GM12891 (cell line): ENCODE measurements around the gene RAD23A.
"Not testable (repeated sequence)": the region's sequence is repeated elsewhere in the genome, so short reads cannot be mapped to it uniquely, and the experiment has no call there.

Experiments used
- DNase-seq: peaks from one replicate; pipeline ENCODE4 v3.0.0; 2011; ENCODE audit warnings: low spot score; ENCODE audit not compliant: insufficient read length
- FAIRE-seq: peaks from 2 replicates; lab custom pipeline; 2011; peaks lifted over from hg19 to GRCh38; lab: Jason Lieb, UNC
- PAX5 ChIP-seq: IDR thresholded peaks from 2 replicates; pipeline ENCODE4 v1.6.1; 2011; ENCODE audit warnings: low read length, moderate library complexity, mild to moderate bottlenecking; ENCODE audit not compliant: insufficient read depth, severe bottlenecking
- POLR2A ChIP-seq: IDR thresholded peaks from 2 replicates; pipeline ENCODE4 v1.6.1; 2011; ENCODE audit warnings: low read depth, low read length, control low read depth
- POLR2AphosphoS5 ChIP-seq: IDR thresholded peaks from 2 replicates; pipeline ENCODE4 v1.6.1; 2011; ENCODE audit warnings: low read depth, low read length, control low read depth
- POU2F2 ChIP-seq: IDR thresholded peaks from 2 replicates; pipeline ENCODE4 v1.6.1; 2011; ENCODE audit warnings: low read depth, mild to moderate bottlenecking, control low read depth, low read length, moderate library complexity
- SPI1 ChIP-seq: IDR thresholded peaks from 2 replicates; pipeline ENCODE4 v1.6.1; 2011; ENCODE audit warnings: low read depth, low read length, control low read depth
- TAF1 ChIP-seq: IDR thresholded peaks from 2 replicates; pipeline ENCODE4 v1.6.1; 2011; ENCODE audit warnings: low read depth, low read length, control low read depth

Gene RAD23A

GRCh38 chr19:12970070-12970820, 24.6 kb downstream of the RAD23A start:
- TF ChIP-seq POU2F2 (no peak), SPI1 (no peak), POLR2AphosphoS5 (no peak), TAF1 (no peak), POLR2A (no peak), PAX5 (no peak)
- DNase-seq (no peak), FAIRE-seq (no peak)

- DNase-seq = no peak
- FAIRE-seq = no peak
- TF ChIP-seq POLR2A = no peak
- TF ChIP-seq POLR2AphosphoS5 = no peak
- no peak for TF ChIP-seq PAX5
- TF ChIP-seq SPI1 = no peak
- no peak for TF ChIP-seq TAF1
- no peak for TF ChIP-seq POU2F2
Observed at GRCh38 chr19:12973236-12973635, 27.6 kb downstream of the RAD23A start.

- FAIRE-seq = no peak
- TF ChIP-seq POU2F2 = no peak
- no peak for DNase-seq
Observed at GRCh38 chr19:12974301-12975220, 28.9 kb downstream of the RAD23A start.

DNA sequence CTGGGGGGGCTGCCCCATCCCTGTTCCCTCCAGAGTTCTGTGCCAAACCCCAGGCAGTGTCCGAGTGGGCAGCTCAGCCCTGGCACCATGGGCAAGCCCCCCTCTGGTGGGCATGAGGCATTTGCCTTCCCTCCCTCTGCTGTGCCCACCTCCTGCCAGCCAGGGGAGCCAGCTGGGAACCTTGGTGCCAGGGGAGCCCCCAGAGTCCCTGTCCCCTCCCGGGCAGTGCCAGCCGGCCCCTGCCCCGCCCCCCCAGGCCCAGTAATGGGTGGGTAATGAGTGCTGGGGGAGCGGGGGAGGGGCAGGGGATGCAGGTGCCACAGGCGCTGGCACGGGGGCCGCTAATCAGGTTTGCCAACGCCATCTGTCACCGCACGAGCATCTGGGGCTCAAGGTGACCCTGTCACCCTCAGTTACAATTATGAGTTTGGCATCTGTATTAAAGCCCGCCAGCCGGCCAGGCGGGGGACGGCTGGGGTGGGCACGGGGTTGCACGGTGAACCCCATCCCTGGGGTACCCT, 29.6 kb downstream of the RAD23A start:
- no peak for TF ChIP-seq SPI1
- TF ChIP-seq POU2F2 = no peak
- TF ChIP-seq TAF1 = no peak
- FAIRE-seq = no peak
- DNase-seq = no peak

GRCh38 chr19:12976109-12976508, 30.4 kb downstream of the RAD23A start:
- FAIRE-seq, DNase-seq: not testable (repeated sequence)

- TF ChIP-seq POU2F2 (no peak), POLR2A (no peak), TAF1 (no peak), PAX5 (no peak), SPI1 (no peak), POLR2AphosphoS5 (no peak)
- FAIRE-seq (no peak), DNase-seq (no peak)
Observed at GRCh38 chr19:12979974-12980373, 34.3 kb downstream of the RAD23A start.

DNA sequence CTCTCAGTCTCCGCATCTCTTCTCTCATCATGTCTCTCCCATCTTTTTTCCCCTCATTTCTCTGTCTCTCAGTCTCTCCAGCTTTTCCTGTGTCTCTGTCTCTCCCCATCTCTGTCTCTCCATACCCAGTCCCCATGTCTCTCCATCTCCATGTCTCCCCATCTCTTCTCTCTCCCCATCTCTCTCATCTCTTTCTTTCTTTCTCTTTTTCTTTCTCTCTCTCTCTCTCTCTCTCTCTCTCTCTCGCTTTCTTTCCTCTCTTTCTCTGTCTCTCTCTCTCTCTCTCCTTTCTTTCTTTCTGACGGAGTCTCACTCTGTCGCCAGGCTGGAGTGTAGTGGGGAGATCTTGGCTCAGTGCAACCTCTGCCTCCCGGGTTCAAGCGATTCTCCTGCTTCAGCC, 37.0 kb downstream of the RAD23A start:
- DNase-seq = no peak
- no peak for FAIRE-seq
- TF ChIP-seq POU2F2 (no peak), POLR2AphosphoS5 (no peak), TAF1 (no peak), PAX5 (no peak), POLR2A (no peak), SPI1 (no peak)

- FAIRE-seq (no peak), DNase-seq (no peak)
- no peak for TF ChIP-seq POLR2AphosphoS5
- TF ChIP-seq TAF1 = no peak
- TF ChIP-seq POU2F2 = no peak
- TF ChIP-seq POLR2A = no peak
- no peak for TF ChIP-seq PAX5
- TF ChIP-seq SPI1 = no peak
Observed at GRCh38 chr19:12983091-12983490, 37.4 kb downstream of the RAD23A start.

GRCh38 chr19:12983542-12984142, 38.0 kb downstream of the RAD23A start:
- TF ChIP-seq TAF1 (no peak), PAX5 (peak; percentile 11), POLR2AphosphoS5 (no peak), POLR2A (no peak), SPI1 (no peak), POU2F2 (no peak)

More at GRCh38 chr19:12983542-12984142, 38.0 kb downstream of the RAD23A start:
- peak; percentile 90 for DNase-seq
- FAIRE-seq = peak; percentile 98
